T-helper 17 cell (primary cell): ENCODE data around the gene ARID1B. TPM values are rescaled to one million over a fixed set of nuclear protein-coding genes. Genes with fewer than 3 reads are reported as not detected.
A peak's percentile ranks its signal among the peaks of the same experiment; 100 is the strongest.

Experiments
- ATAC-seq: fragments of 150-1000 bp; cut with Tn5 transposase; 2 replicates; pipeline ENCODE4 v1.10.0; 2021; ENCODE audit warnings: mild to moderate bottlenecking, moderate library complexity
- DNase-seq, 3 donors: peaks; one replicate each; pipeline versions ENCODE4 v3.0.0 to v3.0.0-alpha.2; 2020 to 2021
- H3K9me3 ChIP-seq: one replicate; pipeline ENCODE4 v1.7.0; 2013; ENCODE audit warnings: low read length, mild to moderate bottlenecking; ENCODE audit not compliant: control insufficient read depth, poor library complexity, severe bottlenecking
- H3K27ac Mint-ChIP-seq: one replicate; pipeline ENCODE4 v1.8.0; 2022; ENCODE audit warnings: mild to moderate bottlenecking, moderate library complexity, mixed read lengths
- H3K27me3 Mint-ChIP-seq: one replicate; pipeline ENCODE4 v1.8.0; 2022; ENCODE audit warnings: mixed read lengths
- H3K36me3 Mint-ChIP-seq: one replicate; pipeline ENCODE4 v1.8.0; 2022; ENCODE audit warnings: low read depth, mixed read lengths
- H3K4me1 Mint-ChIP-seq: one replicate; pipeline ENCODE4 v1.8.0; 2022; ENCODE audit warnings: mild to moderate bottlenecking, mixed read lengths
- H3K4me3 Mint-ChIP-seq: one replicate; pipeline ENCODE4 v1.8.0; 2022; ENCODE audit warnings: mild to moderate bottlenecking, moderate library complexity, mixed read lengths
- total RNA-seq, 4 donors: library from RNA in 2 of 4; stranded (reverse) in 2 of 4; gene quantifications; one replicate each; pipeline ENCODE4 v1.2.3 and lab custom pipeline; 2022 to 2026

The ARID1B gene
- total RNA-seq, 2 donors from 2014 or later = 149 to 158 TPM

GRCh38 chr6:156879186-156879585 is 102.0 kb downstream of the ARID1B start:
- no peaks in the 10 kb centered on the region for H3K9me3 ChIP-seq
- no peaks in the 10 kb centered on the region for H3K36me3 Mint-ChIP-seq
- H3K4me1 Mint-ChIP-seq = peaks cover 57% of the 10 kb centered on the region
- ATAC-seq (no peak), DNase-seq (no peak)
- no peaks in the 10 kb centered on the region for H3K27me3 Mint-ChIP-seq
- H3K27ac Mint-ChIP-seq = no peak overlapping the region
- H3K4me3 Mint-ChIP-seq = no peak overlapping the region

GRCh38 chr6:156879591-156879990 is 102.4 kb downstream of the ARID1B start:
- no peak overlapping the region for H3K4me3 Mint-ChIP-seq
- DNase-seq = no peak
- no peaks in the 10 kb centered on the region for H3K9me3 ChIP-seq
- H3K27ac Mint-ChIP-seq = no peak overlapping the region
- peaks cover 58% of the 10 kb centered on the region for H3K4me1 Mint-ChIP-seq
- H3K36me3 Mint-ChIP-seq = no peaks in the 10 kb centered on the region
- no peaks in the 10 kb centered on the region for H3K27me3 Mint-ChIP-seq
- ATAC-seq = no peak

- Mint-ChIP-seq H3K27ac (no peak overlapping the region), H3K27me3 (no peaks in the 10 kb centered on the region), H3K36me3 (no peaks in the 10 kb centered on the region), H3K4me3 (no peak overlapping the region), H3K4me1 (peaks cover 57% of the 10 kb centered on the region)
- DNase-seq (no peak), ATAC-seq (no peak)
- no peaks in the 10 kb centered on the region for H3K9me3 ChIP-seq
Measured at GRCh38 chr6:156880913-156881312, 103.7 kb downstream of the ARID1B start.

- peak overlapping the region; percentile 49 for H3K27ac Mint-ChIP-seq
- peak overlapping the region; percentile 61 for H3K4me3 Mint-ChIP-seq
- no peak for DNase-seq
- no peaks in the 10 kb centered on the region for H3K9me3 ChIP-seq
- H3K4me1 Mint-ChIP-seq = peaks cover 61% of the 10 kb centered on the region
- no peak for ATAC-seq
- H3K27me3 Mint-ChIP-seq = no peaks in the 10 kb centered on the region
- no peaks in the 10 kb centered on the region for H3K36me3 Mint-ChIP-seq
Measured at GRCh38 chr6:156881687-156882629, 104.8 kb downstream of the ARID1B start.

- peak overlapping the region; percentile 5 for H3K4me3 Mint-ChIP-seq
- H3K9me3 ChIP-seq = no peaks in the 10 kb centered on the region
- H3K36me3 Mint-ChIP-seq = no peaks in the 10 kb centered on the region
- ATAC-seq (peak; percentile 72), DNase-seq (no peak)
- peak overlapping the region; percentile 82 for H3K27ac Mint-ChIP-seq
- H3K27me3 Mint-ChIP-seq = no peaks in the 10 kb centered on the region
- peaks cover 64% of the 10 kb centered on the region for H3K4me1 Mint-ChIP-seq
Measured at GRCh38 chr6:156883497-156884252, 106.5 kb downstream of the ARID1B start.

- DNase-seq (no peak), ATAC-seq (no peak)
- Mint-ChIP-seq H3K27me3 (no peaks in the 10 kb centered on the region), H3K4me1 (peaks cover 60% of the 10 kb centered on the region), H3K27ac (peak overlapping the region; percentile 82), H3K4me3 (no peak overlapping the region), H3K36me3 (no peaks in the 10 kb centered on the region)
- H3K9me3 ChIP-seq = no peaks in the 10 kb centered on the region
Measured at GRCh38 chr6:156884306-156884705, 107.1 kb downstream of the ARID1B start.

- no peak for DNase-seq
- H3K9me3 ChIP-seq = no peaks in the 10 kb centered on the region
- Mint-ChIP-seq H3K4me1 (peaks cover 55% of the 10 kb centered on the region), H3K4me3 (no peak overlapping the region), H3K36me3 (no peaks in the 10 kb centered on the region), H3K27ac (peak overlapping the region; percentile 41), H3K27me3 (no peaks in the 10 kb centered on the region)
- ATAC-seq = no peak
Measured at GRCh38 chr6:156885562-156885961, 108.4 kb downstream of the ARID1B start.

GRCh38 chr6:156886409-156886808 is 109.2 kb downstream of the ARID1B start:
- no peak overlapping the region for H3K27ac Mint-ChIP-seq
- H3K27me3 Mint-ChIP-seq = no peaks in the 10 kb centered on the region
- ATAC-seq = peak; percentile 28
- H3K4me1 Mint-ChIP-seq = peaks cover 55% of the 10 kb centered on the region
- no peak for DNase-seq
- H3K4me3 Mint-ChIP-seq = no peak overlapping the region
- no peaks in the 10 kb centered on the region for H3K36me3 Mint-ChIP-seq
- no peaks in the 10 kb centered on the region for H3K9me3 ChIP-seq

GRCh38 chr6:156887623-156888269 is 110.6 kb downstream of the ARID1B start:
- no peaks in the 10 kb centered on the region for H3K36me3 Mint-ChIP-seq
- H3K9me3 ChIP-seq = no peaks in the 10 kb centered on the region
- peaks cover 49% of the 10 kb centered on the region for H3K4me1 Mint-ChIP-seq
- no peaks in the 10 kb centered on the region for H3K27me3 Mint-ChIP-seq
- ATAC-seq (no peak), DNase-seq (no peak)
- no peak overlapping the region for H3K4me3 Mint-ChIP-seq
- H3K27ac Mint-ChIP-seq = no peak overlapping the region

GRCh38 chr6:156889469-156889868 is 112.3 kb downstream of the ARID1B start:
- no peaks in the 10 kb centered on the region for H3K27me3 Mint-ChIP-seq
- H3K4me3 Mint-ChIP-seq = no peak overlapping the region

GRCh38 chr6:156889986-156890385 is 112.8 kb downstream of the ARID1B start:
- H3K9me3 ChIP-seq = no peaks in the 10 kb centered on the region
- no peak overlapping the region for H3K27ac Mint-ChIP-seq
- H3K36me3 Mint-ChIP-seq = no peaks in the 10 kb centered on the region
- DNase-seq (no peak), ATAC-seq (no peak)
- no peaks in the 10 kb centered on the region for H3K27me3 Mint-ChIP-seq
- no peak overlapping the region for H3K4me3 Mint-ChIP-seq
- H3K4me1 Mint-ChIP-seq = peaks cover 37% of the 10 kb centered on the region

More at GRCh38 chr6:156889469-156889868, 112.3 kb downstream of the ARID1B start:
- no peaks in the 10 kb centered on the region for H3K9me3 ChIP-seq
- no peak for ATAC-seq
- no peak for DNase-seq
- H3K27ac Mint-ChIP-seq = no peak overlapping the region
- peaks cover 38% of the 10 kb centered on the region for H3K4me1 Mint-ChIP-seq
- H3K36me3 Mint-ChIP-seq = no peaks in the 10 kb centered on the region

GRCh38 chr6:156890627-156891314 is 113.6 kb downstream of the ARID1B start:
- DNase-seq = no peak
- Mint-ChIP-seq H3K27ac (peak overlapping the region; percentile 66), H3K36me3 (no peaks in the 10 kb centered on the region), H3K27me3 (no peaks in the 10 kb centered on the region), H3K4me1 (peaks cover 34% of the 10 kb centered on the region), H3K4me3 (no peak overlapping the region)
- ATAC-seq = no peak
- no peaks in the 10 kb centered on the region for H3K9me3 ChIP-seq
